K562 (cell line): ENCODE measurements around the gene CNOT1. TPM values are rescaled to one million over a fixed set of nuclear protein-coding genes. Genes with fewer than 3 reads are reported as not detected.

Experiments
- EP400 ChIP-seq: fragments of 450-650 bp; IDR thresholded peaks from 2 replicates; pipeline ENCODE4 v1.6.1; 2017; ENCODE audit warnings: antibody characterized with exemption, mild to moderate bottlenecking, moderate library complexity
- GABPB2 ChIP-seq: fragments of 250-450 bp; sonication (Bioruptor Pico); conservative IDR thresholded peaks from 2 replicates; pipeline ENCODE4 v1.5.1; 2021; ENCODE audit warnings: mild to moderate bottlenecking
- JUNB ChIP-seq: fragments of 450-650 bp; formaldehyde crosslinking; conservative IDR thresholded peaks from 2 replicates; pipeline ENCODE4 v1.4.0; 2020; ENCODE audit warnings: mild to moderate bottlenecking
- KDM1A ChIP-seq, 2 experiments: fragments of 450-650 bp; IDR thresholded peaks; 2 replicates each; pipeline ENCODE4 v1.6.1; 2016; ENCODE audit warnings: mild to moderate bottlenecking in 2 of 2
- KLF16 ChIP-seq: IDR thresholded peaks from 2 replicates; pipeline ENCODE4 v1.6.1; 2016; ENCODE audit warnings: antibody characterized with exemption
- RAD21 ChIP-seq, 2 experiments: fragments of 250-450 bp in 1 of 2; fragments of 450-650 bp in 1 of 2; sonication (Bioruptor Pico) in 1 of 2; formaldehyde crosslinking in 1 of 2; IDR thresholded peaks in 1 of 2; conservative IDR thresholded peaks in 1 of 2; 2 replicates each; pipeline versions ENCODE4 v1.4.0 to v1.8.0; 2020 to 2022; ENCODE audit warnings: mild to moderate bottlenecking in 2 of 2, moderate library complexity in 1 of 2
- RFX1 ChIP-seq: fragments of 450-650 bp; IDR thresholded peaks from 2 replicates; pipeline ENCODE4 v1.6.1; 2016; ENCODE audit warnings: mild to moderate bottlenecking, moderate library complexity
- SIX5 ChIP-seq, 2 experiments: IDR thresholded peaks; 2 replicates each; pipeline ENCODE4 v1.6.1; 2011; ENCODE audit warnings: low read length in 2 of 2, borderline replicate concordance in 1 of 2, low read depth in 1 of 2, mild to moderate bottlenecking in 1 of 2, moderate library complexity in 1 of 2; ENCODE audit not compliant: insufficient read depth in 1 of 2
- SMARCA5 ChIP-seq: fragments of 450-650 bp; IDR thresholded peaks from 2 replicates; pipeline ENCODE4 v1.6.1; 2016
- TCF3 ChIP-seq: sonication (generic); formaldehyde crosslinking; IDR thresholded peaks from 2 replicates; pipeline ENCODE4 v1.4.0; 2020; ENCODE audit warnings: mild to moderate bottlenecking, missing genetic modification reagents
- YY1 ChIP-seq, 3 experiments: IDR thresholded peaks; 2 replicates each; pipeline ENCODE4 v1.6.1; 2011; ENCODE audit warnings: low read length in 2 of 3, mild to moderate bottlenecking in 2 of 3, moderate library complexity in 2 of 3, borderline replicate concordance in 1 of 3, control low read depth in 1 of 3, low read depth in 1 of 3; ENCODE audit not compliant: insufficient read depth in 3 of 3, insufficient replicate concordance in 2 of 3, control insufficient read depth in 1 of 3, insufficient read length in 1 of 3; ENCODE audit errors: extremely low read depth in 1 of 3
- ZNF12 ChIP-seq: sonication (generic); formaldehyde crosslinking; IDR thresholded peaks from 2 replicates; pipeline ENCODE4 v1.4.0; 2020; ENCODE audit warnings: mild to moderate bottlenecking, missing genetic modification reagents
- ZNF165 ChIP-seq: fragments of 250-450 bp; sonication (Bioruptor Pico); IDR thresholded peaks from 2 replicates; pipeline ENCODE4 v1.4.0; 2020; ENCODE audit warnings: borderline replicate concordance
- ZNF217 ChIP-seq: sonication (generic); formaldehyde crosslinking; IDR thresholded peaks from 2 replicates; pipeline ENCODE4 v1.8.0; 2022; ENCODE audit warnings: mild to moderate bottlenecking, missing genetic modification reagents
- ZNF239 ChIP-seq: fragments of 250-450 bp; sonication (Bioruptor Pico); IDR thresholded peaks from 2 replicates; pipeline ENCODE4 v1.4.0; 2020; ENCODE audit warnings: mild to moderate bottlenecking
- polyA plus RNA-seq, 8 experiments: library from polyadenylated mRNA; depleted of rRNA in 4 of 8; stranded (reverse) in 5 of 8; unstranded in 3 of 8; fragments of >200 nt; fragmentation: Nextera tagmentation in 2 of 8; fragmentation: Illumina TruSeq in 1 of 8; extraction: Ambion mirVana in 2 of 8; extraction: Trizol in 1 of 8; gene quantifications; 2 replicates each; pipeline versions ENCODE4 v1.2.1 to v1.2.3, GENCODE V29; 2011 to 2014; ENCODE audit warnings: inconsistent platforms in 1 of 8, missing spikeins in 1 of 8
- total RNA-seq, 7 experiments: library from RNA; depleted of rRNA in 6 of 7; stranded (reverse); fragments of >200 nt in 6 of 7; fragmentation: Illumina TruSeq in 2 of 7; extraction: Trizol in 2 of 7; gene quantifications; 2 replicates each; pipeline versions ENCODE4 v1.2.1 to v1.2.3, GENCODE V29; 2011 to 2021; ENCODE audit warnings: low replicate concordance in 1 of 7
- TF ChIP-seq, protein P1 (sequence below): fragments of 200-800 bp; sonication (Bioruptor generic); IDR thresholded peaks from 2 replicates; pipeline ENCODE4 v1.6.1; 2017; ENCODE audit warnings: missing genetic modification characterization, missing compliant biosample characterization
- TF ChIP-seq, protein P2 (sequence below): fragments of 450-650 bp; conservative IDR thresholded peaks from 2 replicates; pipeline ENCODE4 v1.6.1; 2016; ENCODE audit warnings: missing genetic modification characterization, low read depth, mild to moderate bottlenecking, missing compliant biosample characterization, moderate library complexity
- TF ChIP-seq, protein P3 (sequence below): fragments of 450-650 bp; formaldehyde crosslinking; IDR thresholded peaks from 2 replicates; pipeline ENCODE4 v1.4.0; 2020; ENCODE audit warnings: mild to moderate bottlenecking, moderate library complexity
- TF ChIP-seq, protein P4 (sequence below): fragments of 450-650 bp; IDR thresholded peaks from 2 replicates; pipeline ENCODE4 v1.6.1; 2016; ENCODE audit warnings: antibody characterized with exemption
- TF ChIP-seq, protein P5 (sequence below): fragments of 250-450 bp; sonication (Bioruptor Pico); IDR thresholded peaks from 2 replicates; pipeline ENCODE4 v1.4.0; 2020; ENCODE audit warnings: borderline replicate concordance

Gene CNOT1
- total and polyA plus RNA-seq, 9 of the 15 experiments (the other 6 are each of a cell fraction or from before 2014, with no cell fraction given): 110 to 270 (median 220) TPM

DNA sequence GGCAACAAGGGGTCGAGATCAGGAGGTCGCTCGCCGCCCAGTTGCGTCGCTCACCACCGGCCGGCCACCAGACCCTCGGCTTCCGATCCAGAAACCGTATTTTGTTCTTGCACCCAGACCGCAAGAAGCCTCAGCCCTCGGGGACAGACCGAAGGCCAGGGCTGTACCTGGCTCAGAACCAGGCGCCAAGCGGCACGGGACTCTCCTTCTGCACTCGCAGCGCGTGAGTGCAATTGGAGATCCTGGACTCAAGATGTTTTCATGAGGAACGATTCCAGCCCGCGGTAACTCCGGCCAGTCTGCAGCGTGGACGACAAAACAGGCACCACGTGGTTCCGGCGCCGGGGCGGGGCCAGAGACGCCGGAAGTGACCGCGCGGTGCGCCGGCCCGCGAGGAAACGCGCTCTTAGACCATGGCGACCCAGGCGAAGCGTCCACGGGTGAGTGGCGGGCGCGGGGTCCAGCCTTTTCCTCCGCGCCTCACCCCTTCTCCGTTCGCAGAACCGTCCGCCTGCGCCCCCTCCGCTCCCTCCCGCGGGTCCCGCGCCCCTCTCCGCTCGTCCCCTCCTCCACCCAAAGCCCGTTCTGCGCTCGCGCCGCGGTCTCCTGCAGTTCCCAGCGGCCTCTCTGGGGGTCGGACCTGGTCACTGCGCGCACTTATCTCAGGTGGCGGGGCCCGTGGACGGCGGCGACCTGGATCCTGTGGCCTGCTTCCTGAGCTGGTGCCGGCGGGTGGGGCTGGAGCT is 114.3 kb downstream of the CNOT1 start, which contains the start of gene SETD6 (continued):
- TF ChIP-seq, protein P1, sequence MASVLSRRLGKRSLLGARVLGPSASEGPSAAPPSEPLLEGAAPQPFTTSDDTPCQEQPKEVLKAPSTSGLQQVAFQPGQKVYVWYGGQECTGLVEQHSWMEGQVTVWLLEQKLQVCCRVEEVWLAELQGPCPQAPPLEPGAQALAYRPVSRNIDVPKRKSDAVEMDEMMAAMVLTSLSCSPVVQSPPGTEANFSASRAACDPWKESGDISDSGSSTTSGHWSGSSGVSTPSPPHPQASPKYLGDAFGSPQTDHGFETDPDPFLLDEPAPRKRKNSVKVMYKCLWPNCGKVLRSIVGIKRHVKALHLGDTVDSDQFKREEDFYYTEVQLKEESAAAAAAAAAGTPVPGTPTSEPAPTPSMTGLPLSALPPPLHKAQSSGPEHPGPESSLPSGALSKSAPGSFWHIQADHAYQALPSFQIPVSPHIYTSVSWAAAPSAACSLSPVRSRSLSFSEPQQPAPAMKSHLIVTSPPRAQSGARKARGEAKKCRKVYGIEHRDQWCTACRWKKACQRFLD (CRISPR knock-in tag): 0 out of 2 replicates have a peak, but pooled peaks have one; percentile 31
- TF ChIP-seq EP400 (peak; percentile 97), ZNF12 (CRISPR knock-in tag) (0 out of 2 replicates have a peak, but pooled peaks have one; percentile 3), RAD21 (CRISPR knock-in tag; conservative IDR thresholded peaks at IDR 0.05 in 1 of 2, IDR thresholded peaks at IDR 0.05 in 1 of 2) (no peak), SMARCA5 (no peak), SIX5 (IDR thresholded peaks at IDR 0.05; ENCODE audit: borderline replicate concordance in 1 of 2, insufficient read depth in 1 of 2, low read depth in 1 of 2, low read length in 2 of 2) (no peak), KLF16 (no peak), ZNF217 (CRISPR knock-in tag) (no peak), ZNF239 (CRISPR knock-in tag) (no peak), YY1 (IDR thresholded peaks at IDR 0.05; ENCODE audit: borderline replicate concordance in 1 of 3, control insufficient read depth in 1 of 3, extremely low read depth in 1 of 3, insufficient read depth in 3 of 3, insufficient read length in 1 of 3, insufficient replicate concordance in 2 of 3, low read depth in 1 of 3, low read length in 2 of 3) (peak in 2 of 3 experiments; percentile 55 to 86), TCF3 (CRISPR knock-in tag) (no peak), RFX1 (no peak), KDM1A (IDR thresholded peaks at IDR 0.05) (no peak), ZNF165 (CRISPR knock-in tag) (no peak), GABPB2 (CRISPR knock-in tag) (no peak), JUNB (CRISPR knock-in tag) (no peak; the same call in 1 of the 2 replicates)
- TF ChIP-seq, protein P2, sequence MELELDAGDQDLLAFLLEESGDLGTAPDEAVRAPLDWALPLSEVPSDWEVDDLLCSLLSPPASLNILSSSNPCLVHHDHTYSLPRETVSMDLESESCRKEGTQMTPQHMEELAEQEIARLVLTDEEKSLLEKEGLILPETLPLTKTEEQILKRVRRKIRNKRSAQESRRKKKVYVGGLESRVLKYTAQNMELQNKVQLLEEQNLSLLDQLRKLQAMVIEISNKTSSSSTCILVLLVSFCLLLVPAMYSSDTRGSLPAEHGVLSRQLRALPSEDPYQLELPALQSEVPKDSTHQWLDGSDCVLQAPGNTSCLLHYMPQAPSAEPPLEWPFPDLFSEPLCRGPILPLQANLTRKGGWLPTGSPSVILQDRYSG: no peak
- TF ChIP-seq, protein P3, sequence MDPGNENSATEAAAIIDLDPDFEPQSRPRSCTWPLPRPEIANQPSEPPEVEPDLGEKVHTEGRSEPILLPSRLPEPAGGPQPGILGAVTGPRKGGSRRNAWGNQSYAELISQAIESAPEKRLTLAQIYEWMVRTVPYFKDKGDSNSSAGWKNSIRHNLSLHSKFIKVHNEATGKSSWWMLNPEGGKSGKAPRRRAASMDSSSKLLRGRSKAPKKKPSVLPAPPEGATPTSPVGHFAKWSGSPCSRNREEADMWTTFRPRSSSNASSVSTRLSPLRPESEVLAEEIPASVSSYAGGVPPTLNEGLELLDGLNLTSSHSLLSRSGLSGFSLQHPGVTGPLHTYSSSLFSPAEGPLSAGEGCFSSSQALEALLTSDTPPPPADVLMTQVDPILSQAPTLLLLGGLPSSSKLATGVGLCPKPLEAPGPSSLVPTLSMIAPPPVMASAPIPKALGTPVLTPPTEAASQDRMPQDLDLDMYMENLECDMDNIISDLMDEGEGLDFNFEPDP (CRISPR knock-in tag): no peak
- TF ChIP-seq, protein P4, sequence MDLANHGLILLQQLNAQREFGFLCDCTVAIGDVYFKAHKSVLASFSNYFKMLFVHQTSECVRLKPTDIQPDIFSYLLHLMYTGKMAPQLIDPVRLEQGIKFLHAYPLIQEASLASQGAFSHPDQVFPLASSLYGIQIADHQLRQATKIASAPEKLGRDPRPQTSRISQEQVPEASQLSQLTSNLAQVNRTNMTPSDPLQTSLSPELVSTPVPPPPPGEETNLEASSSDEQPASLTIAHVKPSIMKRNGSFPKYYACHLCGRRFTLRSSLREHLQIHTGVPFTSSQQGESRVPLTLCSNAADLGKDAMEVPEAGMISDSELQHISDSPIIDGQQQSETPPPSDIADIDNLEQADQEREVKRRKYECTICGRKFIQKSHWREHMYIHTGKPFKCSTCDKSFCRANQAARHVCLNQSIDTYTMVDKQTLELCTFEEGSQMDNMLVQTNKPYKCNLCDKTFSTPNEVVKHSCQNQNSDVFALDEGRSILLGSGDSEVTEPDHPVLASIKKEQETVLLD: 0 out of 2 replicates have a peak, but pooled peaks have one; percentile 24
- TF ChIP-seq, protein P5, sequence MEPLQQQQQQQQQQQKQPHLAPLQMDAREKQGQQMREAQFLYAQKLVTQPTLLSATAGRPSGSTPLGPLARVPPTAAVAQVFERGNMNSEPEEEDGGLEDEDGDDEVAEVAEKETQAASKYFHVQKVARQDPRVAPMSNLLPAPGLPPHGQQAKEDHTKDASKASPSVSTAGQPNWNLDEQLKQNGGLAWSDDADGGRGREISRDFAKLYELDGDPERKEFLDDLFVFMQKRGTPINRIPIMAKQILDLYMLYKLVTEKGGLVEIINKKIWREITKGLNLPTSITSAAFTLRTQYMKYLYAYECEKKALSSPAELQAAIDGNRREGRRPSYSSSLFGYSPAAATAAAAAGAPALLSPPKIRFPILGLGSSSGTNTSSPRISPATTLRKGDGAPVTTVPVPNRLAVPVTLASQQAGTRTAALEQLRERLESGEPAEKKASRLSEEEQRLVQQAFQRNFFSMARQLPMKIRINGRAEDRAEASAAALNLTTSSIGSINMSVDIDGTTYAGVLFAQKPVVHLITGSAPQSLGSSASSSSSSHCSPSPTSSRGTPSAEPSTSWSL (CRISPR knock-in tag): no peak
